GM23248 (cell line): ENCODE data around the gene SYT3. TPM values are rescaled to one million over a fixed set of nuclear protein-coding genes. Genes with fewer than 3 reads are reported as not detected.

Experiments used
- DNase-seq: peaks from one replicate; pipeline ENCODE4 v3.0.0-alpha.2; 2015
- H2AFZ ChIP-seq: fragments of 200-600 bp; sonication (generic); 2 replicates; pipeline ENCODE4 v1.6.1; 2016; ENCODE audit warnings: antibody characterized with exemption
- H3F3A ChIP-seq: fragments of 200-600 bp; sonication (generic); 2 replicates; pipeline ENCODE4 v1.6.1; 2016; ENCODE audit warnings: mild to moderate bottlenecking, antibody characterized with exemption, mixed run types; ENCODE audit not compliant: insufficient read depth
- H3K27ac ChIP-seq: fragments of 200-600 bp; sonication (generic); 2 replicates; pipeline ENCODE4 v1.5.1; 2016; ENCODE audit warnings: mild to moderate bottlenecking
- H3K27me3 ChIP-seq: fragments of 200-600 bp; sonication (generic); replicated peaks from 2 replicates; pipeline ENCODE4 v1.6.1; 2016; ENCODE audit warnings: mild to moderate bottlenecking; ENCODE audit not compliant: insufficient read depth
- H3K36me3 ChIP-seq: fragments of 200-600 bp; sonication (generic); 2 replicates; pipeline ENCODE4 v1.6.1; 2016; ENCODE audit warnings: low read depth, mild to moderate bottlenecking
- H3K4me1 ChIP-seq: fragments of 200-600 bp; sonication (generic); 2 replicates; pipeline ENCODE4 v1.6.1; 2016; ENCODE audit warnings: mild to moderate bottlenecking; ENCODE audit not compliant: insufficient read depth
- H3K4me2 ChIP-seq: fragments of 200-600 bp; sonication (generic); one replicate; pipeline ENCODE4 v1.6.1; 2016; ENCODE audit warnings: mild to moderate bottlenecking; ENCODE audit not compliant: unreplicated experiment
- H3K4me3 ChIP-seq: fragments of 200-600 bp; sonication (generic); 2 replicates; pipeline ENCODE4 v1.5.1; 2016; ENCODE audit warnings: mild to moderate bottlenecking
- H3K79me2 ChIP-seq: fragments of 200-600 bp; sonication (generic); 2 replicates; pipeline ENCODE4 v1.6.1; 2016; ENCODE audit warnings: mild to moderate bottlenecking; ENCODE audit not compliant: insufficient read depth
- H3K9ac ChIP-seq: fragments of 200-600 bp; sonication (generic); 2 replicates; pipeline ENCODE4 v1.6.1; 2016; ENCODE audit warnings: mild to moderate bottlenecking
- H3K9me2 ChIP-seq: fragments of 200-600 bp; sonication (generic); 2 replicates; pipeline ENCODE4 v1.6.1; 2016; ENCODE audit warnings: mixed run types, mild to moderate bottlenecking, moderate library complexity; ENCODE audit not compliant: insufficient read depth
- H3K9me3 ChIP-seq: fragments of 200-600 bp; sonication (generic); one replicate; pipeline ENCODE4 v1.6.1; 2017; ENCODE audit warnings: low read depth
- H4K20me1 ChIP-seq: fragments of 200-600 bp; sonication (generic); 2 replicates; pipeline ENCODE4 v1.6.0; 2016; ENCODE audit not compliant: insufficient read depth
- EZH2 ChIP-seq: fragments of 200-600 bp; sonication (generic); IDR thresholded peaks from 2 replicates; pipeline ENCODE4 v1.6.1; 2018; ENCODE audit warnings: antibody characterized with exemption, mild to moderate bottlenecking; ENCODE audit not compliant: insufficient read depth, poor library complexity, severe bottlenecking
- EZH2phosphoT487 ChIP-seq: fragments of 200-600 bp; sonication (generic); IDR thresholded peaks from 2 replicates; pipeline ENCODE4 v1.6.1; 2018; ENCODE audit warnings: antibody characterized with exemption, moderate library complexity, mild to moderate bottlenecking, low read depth; ENCODE audit not compliant: insufficient read depth
- WGBS, 2 experiments: methylation state at CpG; one replicate each; pipeline ENCODE4 v1.1.6; 2015 to 2017; ENCODE audit warnings: low lambda C conversion rate in 2 of 2, low coverage in 1 of 2; ENCODE audit errors: missing lambda C conversion rate in 2 of 2; 5-methylcytosine and 5-hydroxymethylcytosine counted together
- in situ Hi-C: fragments of 300-500 bp; cut with MboI; formaldehyde crosslinking; loops from 2 replicates; pipeline ENCODE4 v1.15.0; 2020
- polyA plus RNA-seq: library from polyadenylated mRNA; unstranded; fragments of >200 nt; fragmentation: Nextera tagmentation; extraction: Ambion mirVana; gene quantifications from 2 replicates; pipeline ENCODE4 v1.2.1, GENCODE V29; 2016
- total RNA-seq: library from RNA; depleted of rRNA; stranded (reverse); fragments of >200 nt; shearing (Covaris generic); gene quantifications from 2 replicates; pipeline ENCODE4 v1.2.3, GENCODE V29; 2014

The SYT3 gene
- total and polyA plus RNA-seq, 2 experiments from 2014 or later, result not detected

- H3K27me3 ChIP-seq, result peaks cover 15% of the 10 kb centered on the region
- H3F3A ChIP-seq, result no peaks in the 10 kb centered on the region
- H3K4me3 ChIP-seq, result no peak overlapping the region
- no peaks in the 10 kb centered on the region for H3K9me2 ChIP-seq
- H3K4me1 ChIP-seq, result no peaks in the 10 kb centered on the region
- H3K4me2 ChIP-seq, result no peak overlapping the region
- DNase-seq, result no peak
- no peaks in the 10 kb centered on the region for H3K36me3 ChIP-seq
- TF ChIP-seq EZH2phosphoT487 (no peak), EZH2 (no peak)
- no peaks in the 10 kb centered on the region for H3K79me2 ChIP-seq
- no peaks in the 10 kb centered on the region for H3K9me3 ChIP-seq
- H4K20me1 ChIP-seq, result no peaks in the 10 kb centered on the region
- WGBS, 2 experiments, result 0 to 7% methylated on average over 1 of the region's 1 CpG
- no peak overlapping the region for H2AFZ ChIP-seq
- no peak overlapping the region for H3K9ac ChIP-seq
- in situ Hi-C loops, result no loop called here
- no peak overlapping the region for H3K27ac ChIP-seq
These were observed 4.7 kb upstream of the SYT3 start for GRCh38 chr19:50644315-50644915.

GRCh38 chr19:50640368-50640767, 687 bp upstream of the SYT3 start:
- H3K27ac ChIP-seq, result no peak overlapping the region
- TF ChIP-seq EZH2phosphoT487, result no peak
- no peak overlapping the region for H3K4me2 ChIP-seq
- no peaks in the 10 kb centered on the region for H3K9me3 ChIP-seq
- H3F3A ChIP-seq, result no peaks in the 10 kb centered on the region
- in situ Hi-C loops, result no loop called here
- no peaks in the 10 kb centered on the region for H3K79me2 ChIP-seq
- no peak for DNase-seq
- no peak overlapping the region for H3K4me3 ChIP-seq
- no peak overlapping the region for H3K9ac ChIP-seq
- WGBS, 2 experiments, result 40 to 52% methylated on average over 2 of the region's 2 CpGs
- no peak overlapping the region for H2AFZ ChIP-seq
- H3K36me3 ChIP-seq, result no peaks in the 10 kb centered on the region
- peaks cover 35% of the 10 kb centered on the region for H3K27me3 ChIP-seq
- H3K4me1 ChIP-seq, result no peaks in the 10 kb centered on the region
- no peaks in the 10 kb centered on the region for H4K20me1 ChIP-seq
- H3K9me2 ChIP-seq, result no peaks in the 10 kb centered on the region

GRCh38 chr19:50638600-50638999, 1.1 kb downstream of the SYT3 start:
- 22 to 24% methylated on average over 10 of the region's 10 CpGs for WGBS, 2 experiments
- no peak overlapping the region for H3K4me3 ChIP-seq
- H3K27me3 ChIP-seq, result peaks cover 35% of the 10 kb centered on the region
- H3K27ac ChIP-seq, result no peak overlapping the region
- DNase-seq, result no peak
- no peaks in the 10 kb centered on the region for H4K20me1 ChIP-seq
- H3K4me1 ChIP-seq, result no peaks in the 10 kb centered on the region
- H3K9me2 ChIP-seq, result no peaks in the 10 kb centered on the region
- no peak for TF ChIP-seq EZH2phosphoT487
- no peak overlapping the region for H3K9ac ChIP-seq
- H3K36me3 ChIP-seq, result no peaks in the 10 kb centered on the region
- in situ Hi-C loops, result no loop called here
- H2AFZ ChIP-seq, result no peak overlapping the region
- H3F3A ChIP-seq, result no peaks in the 10 kb centered on the region
- H3K9me3 ChIP-seq, result no peaks in the 10 kb centered on the region
- no peaks in the 10 kb centered on the region for H3K79me2 ChIP-seq
- no peak overlapping the region for H3K4me2 ChIP-seq

DNA sequence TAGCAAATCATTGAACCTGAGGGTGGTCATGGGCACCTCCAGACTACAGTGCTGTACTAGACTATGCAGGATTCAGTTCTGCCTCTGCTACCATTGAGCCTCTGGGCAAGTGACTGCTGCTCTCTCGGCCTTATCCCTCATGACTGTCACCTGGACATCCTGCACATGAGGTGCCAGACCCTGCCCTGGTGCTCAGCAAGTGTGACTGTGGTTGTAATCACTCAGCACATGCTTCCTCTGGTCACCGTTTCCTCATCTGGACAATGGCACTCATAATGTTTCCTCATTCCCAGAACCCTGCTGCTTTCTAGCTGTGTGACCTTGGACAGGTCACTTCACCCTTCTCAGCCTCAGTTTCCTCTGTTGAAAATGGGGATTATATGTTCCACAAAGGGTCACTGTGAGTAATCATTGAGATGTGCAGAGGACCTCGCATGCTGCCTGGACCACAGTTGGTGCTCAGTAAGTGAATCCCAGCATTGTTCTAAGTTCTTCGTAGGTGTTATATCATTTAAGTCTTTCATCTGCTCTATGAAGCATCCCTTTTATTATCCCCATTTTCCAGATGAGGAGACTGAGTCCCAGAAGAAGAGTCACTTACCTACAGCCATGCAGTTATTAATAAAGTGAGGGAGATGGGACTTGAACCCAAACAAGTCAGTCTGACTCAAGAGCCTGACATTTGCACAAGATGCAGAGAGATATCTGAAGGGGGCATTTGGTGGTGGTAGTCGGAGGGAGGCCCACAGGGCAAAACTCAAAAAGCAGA, 3.2 kb downstream of the SYT3 start:
- no peak overlapping the region for H3K4me3 ChIP-seq
- peaks cover 35% of the 10 kb centered on the region for H3K27me3 ChIP-seq
- no peaks in the 10 kb centered on the region for H3F3A ChIP-seq
- no peaks in the 10 kb centered on the region for H3K9me3 ChIP-seq
- H3K4me1 ChIP-seq, result no peaks in the 10 kb centered on the region
- no peak overlapping the region for H2AFZ ChIP-seq
- no peaks in the 10 kb centered on the region for H3K79me2 ChIP-seq
- 30 to 34% methylated on average over 5 of the region's 5 CpGs for WGBS, 2 experiments
- DNase-seq, result no peak
- in situ Hi-C loops, result no loop called here
- no peaks in the 10 kb centered on the region for H4K20me1 ChIP-seq
- no peak overlapping the region for H3K9ac ChIP-seq
- no peak overlapping the region for H3K27ac ChIP-seq
- H3K9me2 ChIP-seq, result no peaks in the 10 kb centered on the region
- H3K4me2 ChIP-seq, result no peak overlapping the region
- no peaks in the 10 kb centered on the region for H3K36me3 ChIP-seq
- TF ChIP-seq EZH2phosphoT487 (no peak), EZH2 (no peak)
